ENCODE measurements around the gene MYO1H.

Gene MYO1H

DNA sequence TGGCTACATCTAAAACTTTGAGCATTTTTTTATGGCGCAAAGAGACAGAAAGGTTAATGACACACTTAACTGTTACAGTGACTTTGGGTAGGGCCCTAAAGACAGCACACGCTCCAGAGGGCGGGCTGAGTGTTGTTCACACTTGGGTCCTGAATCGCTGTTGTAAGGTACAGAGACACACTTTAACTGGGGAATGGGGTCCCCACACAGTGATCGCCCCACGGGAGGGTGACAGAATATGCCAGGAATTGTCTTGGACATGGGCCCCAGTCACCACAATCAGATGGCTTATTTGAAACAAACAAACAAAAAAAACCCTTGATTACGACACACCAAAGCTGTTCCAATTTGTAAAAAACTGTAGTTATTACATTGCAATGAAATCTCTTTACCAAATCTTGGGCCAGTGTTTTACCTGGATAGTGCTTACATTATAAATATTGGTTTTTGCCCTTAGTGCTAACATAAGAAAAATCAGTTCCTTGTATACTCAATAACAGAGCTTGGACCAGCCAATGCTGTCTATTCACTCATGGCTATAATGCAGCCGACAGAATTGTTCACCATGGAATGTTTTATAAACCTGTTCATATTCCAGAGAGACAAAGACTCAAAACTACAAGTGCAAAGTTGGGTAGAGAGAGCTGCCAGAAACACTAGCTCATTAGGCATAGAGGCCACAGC lies 101.1 kb downstream of the MYO1H start:
- DNase-seq: no peak

DNA sequence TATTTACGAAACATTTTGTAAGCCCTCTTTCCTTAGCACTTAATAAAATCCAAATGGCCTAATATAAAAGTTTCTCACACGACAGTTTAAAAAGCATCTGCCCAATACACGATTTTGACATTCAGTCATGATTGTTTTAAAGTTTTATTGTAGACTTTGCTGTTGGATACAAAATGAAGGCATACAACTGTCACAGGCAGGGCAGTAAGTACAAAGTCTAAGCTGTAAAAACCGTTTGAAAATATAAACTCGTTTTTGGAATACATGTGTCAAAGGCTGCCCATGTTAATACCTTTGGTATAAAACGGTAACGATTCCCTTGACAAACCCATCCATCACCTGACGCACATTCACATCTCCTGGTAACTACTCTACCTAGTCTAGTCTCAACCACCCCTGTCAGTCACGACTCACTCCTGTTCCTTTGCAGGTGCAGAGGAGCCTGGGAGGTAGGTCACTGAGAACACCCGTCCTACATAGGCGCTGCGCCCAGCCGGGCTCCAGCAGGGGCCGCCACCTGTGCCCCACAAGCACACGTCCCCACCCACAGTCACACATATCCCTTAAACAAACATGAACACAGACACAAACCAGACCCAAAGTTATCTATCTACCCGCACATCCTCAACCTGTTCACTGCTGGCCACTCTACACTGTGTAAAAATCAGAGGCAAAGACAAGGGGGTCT lies 102.3 kb downstream of the MYO1H start:
- no peak for DNase-seq

DNA sequence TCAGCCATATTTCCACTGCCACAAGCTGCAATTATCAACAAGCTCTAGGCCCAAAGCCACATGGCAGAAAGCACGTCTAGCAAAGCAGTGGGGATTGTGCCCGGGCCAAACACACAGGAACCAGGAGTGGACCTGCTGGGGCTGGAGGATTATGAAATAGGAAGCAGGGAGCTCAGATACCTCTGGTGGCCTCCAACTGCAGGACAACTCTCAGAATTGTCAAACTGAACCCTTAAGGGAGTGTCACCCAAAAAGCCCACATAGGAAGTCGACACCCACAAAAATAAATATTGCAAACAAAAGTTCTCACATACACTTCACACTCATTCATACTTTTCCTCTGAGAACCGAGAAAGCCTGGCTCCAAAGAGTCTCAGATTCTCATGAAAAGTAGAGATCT lies 103.3 kb downstream of the MYO1H start:
- no peak for DNase-seq

DNA sequence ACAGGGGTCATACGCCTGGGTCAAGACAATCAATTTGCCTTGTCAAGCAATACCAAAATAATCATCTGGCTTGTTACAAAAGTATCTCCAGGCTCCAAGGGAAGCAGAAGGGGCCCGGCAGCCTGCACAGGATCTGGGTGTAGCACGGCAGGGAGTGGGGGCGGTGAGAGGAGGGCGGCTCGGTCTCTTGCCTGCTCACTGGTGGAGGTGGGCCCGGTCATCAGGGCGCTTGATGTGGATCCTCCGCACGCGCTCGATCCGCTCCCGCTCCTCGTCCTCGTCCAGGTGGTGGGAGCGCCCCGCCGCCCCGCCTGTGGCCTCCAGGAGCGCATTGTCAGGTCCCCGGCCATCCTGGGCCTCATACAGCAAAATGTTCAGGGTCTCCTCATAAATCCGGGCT lies 103.7 kb downstream of the MYO1H start:
- no peak for DNase-seq

DNA sequence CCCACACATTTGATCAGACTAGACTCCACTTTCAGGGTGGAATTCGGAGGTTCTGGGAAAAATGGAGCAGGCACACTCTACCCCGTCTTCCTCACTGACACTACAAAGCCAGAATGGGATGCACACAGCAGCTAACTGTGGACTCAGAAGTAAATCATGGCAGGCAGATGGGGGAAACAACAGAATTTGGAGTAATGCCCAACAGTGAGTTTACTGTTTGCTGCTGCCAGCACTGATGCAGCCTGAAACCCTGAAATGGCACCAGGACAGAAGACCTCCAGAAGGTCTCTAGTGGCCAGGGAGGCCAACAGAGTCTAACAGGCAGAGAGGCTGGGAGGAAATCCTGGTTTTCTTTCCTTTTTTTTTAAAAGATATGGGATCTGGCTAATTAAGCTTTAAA lies 104.8 kb downstream of the MYO1H start:
- DNase-seq: no peak

DNA sequence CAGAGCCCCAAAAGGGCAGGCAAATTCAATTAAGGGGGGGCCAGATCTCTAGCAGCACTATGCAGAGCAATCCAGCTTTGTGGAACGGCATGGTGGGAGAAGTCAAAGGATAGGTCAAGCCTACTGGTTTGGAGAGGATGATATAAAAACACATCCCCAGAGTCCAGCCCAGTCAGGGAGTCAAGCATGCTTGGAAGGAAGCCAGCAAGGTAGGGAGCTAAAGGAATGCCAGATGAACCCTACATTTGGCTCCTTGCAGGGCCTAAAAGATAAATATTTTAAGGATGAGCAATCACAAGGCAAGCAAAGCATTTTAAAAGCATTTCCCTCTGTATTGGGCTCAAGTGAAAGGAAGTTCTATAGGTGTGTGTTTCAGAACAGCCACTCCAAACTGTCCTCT lies 108.0 kb downstream of the MYO1H start:
- DNase-seq: no peak

DNA sequence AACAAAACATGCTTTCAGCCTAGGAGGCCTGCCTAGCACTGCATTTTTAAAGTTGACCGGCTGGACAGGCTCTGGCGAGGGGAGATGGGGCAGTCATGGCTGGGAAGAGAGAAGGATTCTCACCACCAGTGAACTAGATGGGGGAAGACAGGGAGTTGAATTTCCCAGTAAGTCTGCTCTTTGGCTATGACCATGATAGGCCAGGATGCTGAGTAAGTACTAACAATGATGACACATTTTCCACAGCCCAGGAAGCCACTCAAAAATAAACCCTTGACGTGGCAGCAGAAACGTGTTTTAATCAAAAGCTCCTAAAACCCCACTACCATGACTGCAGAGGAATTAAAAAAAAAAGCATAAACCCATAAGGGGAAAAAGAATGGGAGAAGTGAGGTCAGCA lies 110.4 kb downstream of the MYO1H start:
- no peak for DNase-seq

DNA sequence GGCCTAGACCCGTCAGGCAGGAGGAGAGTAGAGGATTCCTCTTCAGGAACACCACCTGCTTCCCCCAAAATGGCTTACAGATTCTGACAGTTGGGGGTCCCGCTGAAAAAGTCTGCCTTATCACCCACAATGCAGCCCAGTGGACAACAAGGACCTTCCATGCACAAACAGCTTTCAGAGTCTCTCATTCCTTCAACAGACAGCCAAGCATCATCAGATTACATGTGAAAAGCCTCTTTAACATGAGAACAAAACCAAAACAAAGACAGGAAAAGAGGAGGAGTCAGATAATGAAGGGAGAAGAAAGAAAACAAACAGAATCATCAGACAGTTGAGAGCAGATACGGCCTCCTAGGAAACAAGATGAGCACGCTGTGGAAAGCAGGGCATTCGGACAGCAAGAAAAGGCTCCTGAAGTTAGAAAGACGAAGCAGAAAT lies 111.1 kb downstream of the MYO1H start:
- DNase-seq: no peak

DNA sequence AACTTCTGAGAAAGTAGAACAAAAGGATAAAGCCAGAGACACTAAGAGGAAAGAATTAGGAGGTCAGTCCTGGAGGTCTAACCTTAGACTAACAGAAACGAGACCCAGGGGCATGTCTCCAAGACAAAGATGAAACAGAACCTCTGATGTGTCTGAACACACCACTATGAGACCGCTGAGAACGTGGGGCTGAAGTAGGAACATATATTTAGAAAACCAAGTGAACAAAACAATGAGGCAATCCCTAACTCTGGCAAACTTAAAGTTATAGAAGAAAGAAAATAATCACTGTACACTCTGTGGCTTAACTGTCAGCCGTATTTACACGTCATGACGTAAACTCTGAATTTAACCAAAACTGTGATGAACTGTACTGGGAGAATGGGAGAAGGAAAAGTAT lies 111.5 kb downstream of the MYO1H start:
- DNase-seq: no peak

DNA sequence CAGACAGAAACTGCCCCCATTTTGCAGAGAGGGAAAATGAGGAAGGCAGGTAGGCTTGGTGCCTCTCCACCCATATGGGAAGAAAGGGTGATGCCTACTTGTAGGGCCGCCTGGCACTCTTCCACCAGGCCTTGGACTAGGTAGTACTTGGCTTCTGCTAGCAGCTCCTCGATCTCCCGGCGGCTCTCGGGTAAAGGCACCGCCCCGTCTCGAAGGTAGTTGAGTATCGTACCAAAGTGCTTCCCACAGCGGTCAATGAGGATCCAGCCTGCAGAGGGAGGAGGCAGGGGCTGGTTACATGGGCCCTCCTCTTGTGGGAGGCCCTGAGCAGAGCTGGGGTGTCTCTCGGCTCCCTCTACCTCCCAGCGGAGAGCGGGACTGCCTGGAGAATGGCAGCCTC lies 112.8 kb downstream of the MYO1H start:
- no peak for DNase-seq

DNA sequence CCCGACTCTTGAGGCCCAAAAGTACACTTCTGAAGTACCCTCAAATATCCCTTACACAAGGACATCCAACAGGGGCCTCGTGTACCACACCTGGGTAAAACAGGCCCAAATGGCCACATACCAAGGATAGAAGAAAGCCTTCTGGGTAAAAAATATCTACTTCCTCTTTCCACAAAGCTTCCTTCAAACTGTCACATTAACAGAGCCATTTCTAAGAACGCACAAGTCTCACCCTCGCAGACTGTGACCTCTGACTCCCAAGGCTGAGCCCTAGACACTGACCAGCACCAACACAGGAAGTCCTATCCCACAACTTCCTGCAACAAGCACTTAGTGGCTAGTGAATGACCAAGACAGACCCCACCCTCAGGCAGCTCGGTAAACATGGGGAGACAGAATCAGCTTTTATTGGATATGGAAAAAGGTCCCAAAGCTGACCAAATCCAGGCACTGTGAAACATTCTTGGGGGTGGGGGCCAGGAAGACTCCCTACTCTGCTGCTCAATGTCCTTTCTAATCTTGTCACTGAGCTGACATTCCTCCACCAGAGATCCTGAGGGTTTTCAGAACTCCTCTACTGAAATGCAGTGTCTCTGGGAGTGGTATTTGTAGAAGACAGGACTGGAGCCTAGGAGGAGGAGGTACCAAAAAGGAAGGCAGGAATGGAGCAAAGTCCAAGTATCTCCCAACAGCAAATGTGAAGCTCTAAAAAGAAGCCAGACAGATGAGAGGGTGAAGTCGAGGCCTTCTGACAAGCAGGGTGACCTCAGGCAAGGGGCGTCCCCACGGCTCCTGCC lies 113.5 kb downstream of the MYO1H start:
- no peak for DNase-seq

DNA sequence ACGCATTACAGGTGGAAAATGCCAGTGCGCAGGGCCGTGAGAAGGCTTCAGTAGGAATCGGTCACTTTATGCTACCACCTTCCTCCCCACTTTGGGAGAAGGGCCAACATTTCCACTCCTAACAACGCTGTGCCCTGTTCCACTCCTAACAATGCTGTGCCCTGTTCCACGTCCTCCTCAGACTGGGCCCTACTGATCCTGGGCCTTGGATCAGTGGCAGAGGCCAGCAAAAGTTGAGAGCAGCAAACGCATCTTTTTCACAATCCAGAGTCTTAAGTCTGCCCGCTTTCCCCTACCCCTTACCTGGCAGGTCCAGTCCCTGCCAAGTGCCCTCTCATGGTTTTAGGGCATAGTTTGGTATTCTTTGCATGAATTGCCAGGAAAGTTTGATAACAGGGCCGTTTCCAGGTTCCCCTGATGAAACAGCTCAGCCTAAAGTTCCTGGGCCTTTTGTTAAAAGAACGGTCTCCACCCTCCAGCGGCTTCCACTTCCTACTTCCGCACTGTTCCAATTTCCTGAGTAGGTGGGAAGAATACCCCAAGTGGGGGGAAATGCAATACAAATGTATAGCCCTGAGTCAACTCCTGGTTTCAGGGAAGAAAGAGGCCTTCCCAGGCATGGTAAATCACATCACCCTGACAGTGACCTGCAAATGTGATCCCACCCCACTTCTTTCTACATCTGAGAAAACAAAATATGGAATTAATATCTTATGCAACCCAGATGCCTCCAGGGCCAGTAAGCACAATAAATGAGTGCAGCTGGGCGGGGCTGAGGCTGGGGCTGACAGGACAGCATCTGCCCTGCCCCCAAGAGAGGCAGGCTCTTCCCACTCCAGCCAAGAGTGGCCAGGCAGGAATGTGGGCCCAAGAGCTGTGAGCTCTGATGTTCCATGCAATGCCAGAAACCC lies 114.4 kb downstream of the MYO1H start:
- DNase-seq: no peak

DNA sequence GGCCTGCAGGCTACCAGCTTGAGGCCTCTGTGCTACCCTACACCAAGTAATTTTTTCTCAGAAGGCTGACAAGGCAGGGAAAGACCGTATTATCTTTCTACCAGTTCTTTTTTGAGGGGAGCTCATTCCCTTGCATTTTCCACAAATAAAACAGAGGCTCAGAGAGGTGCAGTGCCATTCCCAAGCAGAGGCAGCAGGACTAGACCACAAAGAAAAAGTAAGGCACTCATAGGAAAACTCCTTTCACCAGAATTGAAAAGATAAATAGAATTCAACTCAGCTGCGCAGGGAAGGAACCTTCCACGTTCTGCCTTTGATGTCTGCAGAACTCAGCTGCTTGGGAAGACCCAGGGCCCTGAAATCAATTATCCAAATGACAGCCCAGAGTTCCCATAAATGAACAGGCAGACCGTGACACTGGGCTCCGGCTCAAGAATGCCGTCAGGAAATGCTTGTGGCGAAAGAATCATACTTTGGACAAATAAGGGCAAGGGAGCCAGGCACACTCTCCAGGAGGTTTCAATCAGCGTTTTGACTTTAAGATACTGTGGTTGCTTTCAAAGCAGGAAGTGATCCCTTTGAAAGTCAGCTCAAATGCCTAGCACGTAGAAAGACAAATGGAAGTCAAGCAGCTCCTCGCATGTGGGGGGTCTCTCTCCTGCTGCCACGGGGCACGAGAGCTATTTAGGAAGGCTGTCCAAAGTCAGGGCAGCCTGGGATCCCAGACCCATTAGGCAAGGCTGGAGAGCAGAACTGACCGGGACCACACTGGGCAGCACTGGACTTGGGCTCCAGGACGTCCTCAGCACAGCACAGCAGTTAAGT lies 115.4 kb downstream of the MYO1H start:
- no peak for DNase-seq

DNA sequence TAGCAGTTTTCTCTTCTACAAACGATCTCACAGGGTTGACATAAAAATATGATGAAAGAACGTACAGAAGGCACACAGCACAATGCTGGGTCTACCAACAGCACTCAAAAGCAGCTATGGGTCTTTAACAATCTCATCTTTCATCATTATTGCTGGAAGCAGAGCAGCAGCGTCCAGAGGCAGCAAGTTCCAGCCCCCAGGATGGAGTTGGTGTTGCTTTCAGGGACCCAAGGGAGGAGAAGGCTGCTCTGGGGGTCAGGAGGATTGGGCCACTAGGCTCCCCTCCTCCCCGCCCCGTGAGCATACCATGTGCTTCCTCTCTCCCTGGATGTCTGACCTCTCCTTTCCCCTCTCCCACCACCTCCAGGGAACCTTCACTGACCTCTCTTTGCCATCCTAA lies 116.1 kb downstream of the MYO1H start:
- no peak for DNase-seq

DNA sequence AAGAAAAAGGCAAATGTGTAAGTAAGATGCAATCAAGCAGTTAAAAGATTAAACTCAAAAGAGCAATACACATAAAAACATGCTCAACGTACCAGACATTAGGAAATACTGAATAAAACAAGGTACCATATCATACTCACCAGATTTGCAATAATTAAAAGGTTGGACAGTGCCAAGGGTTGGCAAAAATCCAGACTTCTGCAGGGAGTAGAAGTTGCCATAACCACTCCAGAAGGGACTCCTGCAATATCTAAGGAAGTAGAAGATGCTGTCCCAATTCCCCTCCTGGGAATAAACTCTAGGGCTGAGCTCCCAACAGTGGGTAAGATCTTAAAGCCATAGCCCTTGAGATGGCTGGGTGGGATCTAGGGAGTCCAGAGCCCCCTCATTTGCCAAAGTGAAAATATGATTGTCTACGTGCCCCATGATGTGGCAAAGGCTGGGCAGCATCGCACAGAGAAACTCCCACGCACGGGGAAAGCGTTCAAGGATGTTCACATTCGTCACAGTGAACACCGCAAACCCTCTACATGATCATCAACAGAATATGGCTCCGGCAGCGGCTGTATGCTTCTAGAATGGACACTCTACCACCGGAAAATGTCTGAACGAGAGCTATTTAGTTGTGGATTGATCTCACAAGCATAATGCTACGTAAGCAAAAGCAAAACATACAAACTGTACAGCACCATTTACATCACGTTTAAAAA lies 117.1 kb downstream of the MYO1H start:
- no peak for DNase-seq

DNA sequence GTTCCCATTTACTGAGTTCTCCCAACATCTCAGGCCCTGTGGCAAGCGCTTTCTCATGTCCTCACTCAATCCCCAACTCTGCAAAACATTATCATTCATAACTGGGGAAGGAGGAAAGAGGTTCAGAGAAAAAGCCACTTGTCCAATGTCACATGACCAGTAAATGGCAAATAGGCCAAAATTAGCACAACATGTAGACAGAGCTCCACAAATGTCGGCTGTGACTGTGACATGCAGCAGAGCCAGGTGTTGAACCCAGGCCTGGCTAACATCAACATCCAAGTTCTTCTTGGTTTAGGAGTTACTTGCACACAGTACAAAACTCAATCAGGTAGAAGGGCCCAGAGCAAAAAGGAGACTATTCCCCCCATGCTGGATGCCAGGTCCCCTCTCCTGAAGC lies 118.6 kb downstream of the MYO1H start:
- no peak for DNase-seq

DNA sequence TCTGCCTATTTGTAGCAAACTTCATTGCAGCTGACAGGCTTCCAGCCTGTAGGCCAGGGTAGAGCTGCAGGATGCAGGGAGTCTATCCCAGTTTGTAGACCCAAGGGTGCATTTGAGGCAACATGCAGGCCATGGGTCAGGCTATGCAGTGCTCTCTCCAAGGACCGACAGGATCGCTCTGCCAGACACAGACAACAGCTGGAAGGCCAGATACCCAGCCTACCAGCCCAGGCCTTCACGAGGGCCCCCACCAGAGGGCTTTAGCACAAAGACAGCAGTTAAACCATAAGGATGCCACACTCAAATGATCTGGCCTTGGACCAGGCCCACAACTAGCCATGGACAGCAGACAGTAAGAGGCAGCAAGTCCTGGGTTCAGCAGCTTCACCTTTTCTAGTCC lies 119.1 kb downstream of the MYO1H start:
- DNase-seq: no peak

DNA sequence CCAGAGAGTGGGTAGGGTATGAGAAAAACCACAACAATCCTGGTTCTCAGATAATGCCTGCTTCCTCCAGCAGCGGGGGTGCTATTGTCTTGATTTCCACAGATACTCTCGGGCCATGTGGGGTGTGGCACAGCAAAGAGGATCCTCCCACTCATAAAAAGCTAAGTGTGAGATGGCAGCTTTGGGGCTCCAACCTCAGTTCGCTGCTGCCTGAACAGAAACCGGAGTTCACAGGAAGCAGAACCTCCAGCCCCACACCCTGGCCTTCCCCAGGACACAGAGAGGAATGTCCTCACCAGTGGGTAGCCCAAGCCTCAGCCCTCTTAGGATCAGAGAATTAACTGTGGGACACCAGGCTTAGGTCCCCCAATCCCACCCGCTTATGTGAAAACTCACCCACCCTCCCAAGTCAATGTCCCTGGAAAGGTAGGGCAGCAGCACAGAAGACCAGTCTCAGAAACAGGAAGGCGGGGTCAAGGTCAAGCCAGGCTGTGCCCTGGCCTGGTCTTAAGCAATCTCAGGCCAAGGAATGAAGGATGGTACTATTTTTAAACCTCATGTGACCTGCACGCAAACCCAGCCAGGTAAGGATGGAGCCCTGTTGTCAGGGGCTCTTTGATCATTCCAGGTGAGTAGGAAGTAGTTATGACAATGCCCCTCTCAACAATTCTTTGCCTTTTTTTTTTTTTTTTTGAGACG lies 120.4 kb downstream of the MYO1H start:
- no peak for DNase-seq

DNA sequence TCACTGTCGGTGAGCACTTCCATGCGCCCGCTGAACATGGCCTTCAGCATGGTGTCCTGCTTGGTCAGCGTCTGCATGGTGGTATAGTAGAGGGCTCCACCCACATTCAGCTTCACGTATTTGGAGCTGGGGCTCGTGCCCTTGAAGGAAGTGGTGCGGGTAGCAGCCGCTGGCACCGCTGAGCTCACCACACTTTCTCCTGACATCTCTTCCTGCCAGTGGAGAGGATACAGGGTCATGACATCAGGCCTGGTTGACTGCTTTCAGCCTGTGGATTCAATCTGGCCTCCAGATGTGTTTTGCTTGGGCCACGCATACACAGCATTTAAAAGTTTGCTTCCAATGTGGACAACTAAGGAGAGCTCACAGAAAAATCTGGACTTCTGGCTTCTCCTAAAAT lies 121.8 kb downstream of the MYO1H start:
- DNase-seq: no peak

DNA sequence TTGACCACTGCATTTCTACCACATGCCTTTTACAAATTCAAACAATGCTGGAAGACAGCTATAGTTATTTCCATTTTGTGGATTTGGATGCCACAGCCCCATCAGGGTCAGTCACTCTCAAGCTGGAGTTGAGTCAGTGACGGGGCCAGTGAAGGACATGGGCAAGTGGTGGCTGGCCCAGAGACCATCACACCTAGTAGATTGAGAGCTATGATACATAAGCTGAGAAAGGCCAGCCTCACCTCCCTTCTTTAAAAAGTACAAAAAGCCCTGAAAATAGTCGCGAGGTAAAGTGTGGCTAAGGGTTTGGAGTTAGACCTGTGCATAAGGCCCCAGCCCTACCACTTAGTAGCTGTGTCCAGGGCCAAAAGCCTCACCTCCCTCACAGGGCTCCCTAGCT lies 125.3 kb downstream of the MYO1H start:
- no peak for DNase-seq
